NCI-H146 (cell line): ENCODE measurements around the gene HEATR5B.

Source experiments
- DNase-seq: peaks from one replicate; lab custom pipeline; 2025; lab: John Stamatoyannopoulos, UW

HEATR5B gene

GRCh38 chr2:37083873-37084794 lies at the start of gene HEATR5B, which contains the start of gene GPATCH11:
TSS of gene HEATR5B (minus strand) at chr2:37084372. CDS start at chr2:37083414, 958 bp downstream.
TSS of gene GPATCH11 (plus strand) at chr2:37084518. CDS start at chr2:37088382, 3,864 bp downstream.
- DNase-seq, result peak; percentile 98

GRCh38 chr2:37132914-37133313 lies 48.7 kb upstream of the HEATR5B start:
- DNase-seq, result no peak

GRCh38 chr2:37125416-37125815 lies 41.2 kb upstream of the HEATR5B start:
- no peak for DNase-seq

DNA sequence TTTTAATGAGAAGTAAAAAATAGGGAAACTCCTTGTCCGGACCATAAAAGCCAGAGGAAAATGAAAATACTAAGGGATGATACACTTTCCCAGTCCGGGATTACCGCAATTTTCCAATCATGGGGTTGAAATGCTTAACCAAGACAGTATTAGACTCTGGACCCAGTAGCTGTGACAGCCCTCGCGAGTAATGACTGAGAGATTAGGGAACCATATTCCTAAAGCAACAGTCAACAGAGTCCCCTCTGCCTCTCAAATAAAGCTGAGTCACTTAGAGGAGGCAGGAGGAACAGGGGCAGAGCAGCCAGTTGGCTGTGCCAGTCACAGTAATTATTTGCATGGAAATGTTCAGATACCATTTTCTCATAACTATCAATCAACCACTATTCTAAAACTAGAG lies 35.0 kb upstream of the HEATR5B start:
- no peak for DNase-seq

GRCh38 chr2:37117566-37117965 lies 33.4 kb upstream of the HEATR5B start:
- no peak for DNase-seq

DNA sequence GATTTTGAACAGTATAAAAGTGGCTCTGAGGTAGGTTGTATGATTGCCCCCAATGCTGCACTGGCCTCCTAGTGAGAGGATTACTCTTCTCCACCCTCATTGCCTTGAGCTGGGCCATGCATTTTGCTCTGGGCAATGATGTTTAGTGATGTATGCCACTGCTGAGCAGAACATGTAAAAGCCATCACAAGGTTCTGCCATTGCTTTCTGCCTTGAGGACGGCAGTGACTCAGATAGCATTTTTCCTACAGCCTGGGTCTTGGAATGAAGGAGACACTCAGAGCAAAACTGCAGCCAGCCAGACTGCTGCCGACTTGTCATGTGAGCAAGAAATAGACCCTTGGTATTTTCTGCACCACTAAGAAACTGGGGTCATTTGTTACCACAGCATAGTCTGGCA lies 27.8 kb upstream of the HEATR5B start:
- no peak for DNase-seq

- DNase-seq, result no peak
Observed at GRCh38 chr2:37110306-37111212, 26.4 kb upstream of the HEATR5B start.

- no peak for DNase-seq
Observed at GRCh38 chr2:37109523-37109922, 25.4 kb upstream of the HEATR5B start.

DNA sequence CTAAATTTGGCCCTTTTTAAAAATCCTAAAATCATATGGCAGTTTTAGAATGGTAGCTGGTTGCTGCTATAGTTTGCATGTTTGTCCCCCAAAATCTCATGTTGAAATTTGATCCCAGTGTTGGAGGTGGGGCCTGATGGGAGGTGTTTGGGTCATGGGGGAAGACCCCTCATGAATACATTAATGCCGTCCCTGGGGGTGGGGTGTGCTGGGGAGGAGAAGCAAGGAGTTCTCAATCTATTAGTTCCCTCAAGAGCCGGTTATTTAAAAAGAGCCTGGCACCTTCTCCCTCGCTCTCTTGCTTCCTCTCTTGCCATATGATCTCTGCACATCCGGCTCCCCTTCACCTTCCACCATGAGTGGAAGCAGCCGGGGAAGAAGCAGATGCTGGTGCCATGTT lies 21.0 kb upstream of the HEATR5B start:
- no peak for DNase-seq

- no peak for DNase-seq
Observed at GRCh38 chr2:37104178-37104577, 20.0 kb upstream of the HEATR5B start.

GRCh38 chr2:37102588-37102987 lies 18.4 kb upstream of the HEATR5B start:
- no peak for DNase-seq

GRCh38 chr2:37100054-37100453 lies 15.9 kb upstream of the HEATR5B start:
- DNase-seq, result no peak

DNA sequence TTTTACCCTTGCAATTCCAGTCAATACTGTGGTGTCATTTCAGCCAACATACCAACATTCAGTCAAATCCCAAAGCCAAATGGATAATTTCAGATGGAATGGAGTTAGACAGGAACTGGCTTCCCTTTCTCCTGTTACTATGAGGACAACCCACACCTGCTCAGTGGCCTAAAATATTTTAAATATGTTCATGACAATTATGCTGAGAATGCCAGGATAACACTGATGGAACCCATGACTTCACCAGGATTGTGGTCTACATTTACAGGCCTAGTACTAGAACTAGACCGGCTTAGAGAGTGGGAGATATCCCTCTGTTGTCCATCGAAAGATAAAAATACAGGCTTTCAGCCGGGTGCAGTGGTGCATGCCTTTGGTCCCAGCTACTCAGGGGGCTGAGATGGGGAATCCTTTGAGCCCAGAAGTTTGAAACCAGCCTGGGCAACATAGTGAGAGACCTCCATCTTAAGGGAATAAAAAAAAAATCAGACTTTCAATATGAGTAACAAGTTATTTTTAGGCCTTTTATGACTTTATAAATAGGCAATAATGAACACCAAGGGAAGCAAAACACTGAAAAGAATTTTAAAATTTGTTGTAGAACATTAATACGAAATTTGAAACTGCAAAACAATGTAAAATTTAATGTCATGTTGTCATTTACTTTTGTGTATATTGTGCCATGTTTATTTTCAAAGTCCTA lies 14.4 kb upstream of the HEATR5B start:
- DNase-seq, result no peak

DNA sequence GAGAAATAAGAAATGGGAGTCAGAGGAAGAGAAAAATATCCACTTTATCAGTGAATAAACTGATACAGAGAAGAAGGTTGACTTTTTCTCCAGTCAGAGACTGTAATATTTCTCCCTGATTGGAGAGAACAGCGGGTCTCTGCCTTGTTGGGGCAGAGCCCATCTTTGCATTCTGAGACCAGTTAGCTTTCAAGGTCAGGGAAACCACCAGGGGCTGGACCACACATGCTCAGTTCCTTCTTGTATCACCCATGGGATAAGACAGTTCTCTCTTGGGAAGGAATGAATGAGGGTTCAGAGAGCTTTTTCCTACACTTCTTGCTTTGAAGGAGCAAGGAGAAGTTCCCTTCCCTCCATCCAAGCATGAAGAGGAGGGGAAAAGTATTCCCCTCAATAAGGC lies 12.4 kb upstream of the HEATR5B start:
- DNase-seq, result no peak

GRCh38 chr2:37091873-37092272 lies 7.7 kb upstream of the HEATR5B start:
- DNase-seq, result no peak

GRCh38 chr2:37090019-37090477 lies 5.9 kb upstream of the HEATR5B start:
- DNase-seq, result no peak

GRCh38 chr2:37085731-37086147 lies 1.6 kb upstream of the HEATR5B start:
- DNase-seq, result no peak

DNA sequence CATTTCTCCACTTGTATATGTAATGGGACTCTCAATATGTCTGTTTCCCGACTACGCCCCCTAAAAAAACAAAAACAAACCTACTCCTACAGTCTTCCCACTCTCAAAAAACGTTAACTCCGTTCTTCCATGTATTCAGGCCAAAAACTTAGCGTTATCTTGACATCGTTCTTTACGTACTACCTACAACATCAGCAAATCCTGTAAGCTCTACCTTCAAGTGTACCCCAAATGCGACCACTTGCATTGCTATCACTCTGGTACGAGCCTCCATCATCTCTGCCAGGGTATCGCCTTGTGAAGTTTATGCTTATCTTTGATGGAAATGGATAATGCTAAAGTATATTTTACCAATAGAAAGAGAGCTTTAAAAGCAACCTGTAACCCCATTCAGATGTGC lies 625 bp upstream of the HEATR5B start:
- no peak for DNase-seq

- DNase-seq, result no peak
Observed at GRCh38 chr2:37080689-37081088, 3.5 kb downstream of the HEATR5B start.

GRCh38 chr2:37080266-37080665 lies 3.9 kb downstream of the HEATR5B start:
- DNase-seq, result no peak

- DNase-seq, result no peak
Observed at GRCh38 chr2:37070931-37071330, 13.2 kb downstream of the HEATR5B start.

GRCh38 chr2:37068686-37069085 lies 15.5 kb downstream of the HEATR5B start:
- no peak for DNase-seq
